ENCODE data around the gene MACROD2.

DNA sequence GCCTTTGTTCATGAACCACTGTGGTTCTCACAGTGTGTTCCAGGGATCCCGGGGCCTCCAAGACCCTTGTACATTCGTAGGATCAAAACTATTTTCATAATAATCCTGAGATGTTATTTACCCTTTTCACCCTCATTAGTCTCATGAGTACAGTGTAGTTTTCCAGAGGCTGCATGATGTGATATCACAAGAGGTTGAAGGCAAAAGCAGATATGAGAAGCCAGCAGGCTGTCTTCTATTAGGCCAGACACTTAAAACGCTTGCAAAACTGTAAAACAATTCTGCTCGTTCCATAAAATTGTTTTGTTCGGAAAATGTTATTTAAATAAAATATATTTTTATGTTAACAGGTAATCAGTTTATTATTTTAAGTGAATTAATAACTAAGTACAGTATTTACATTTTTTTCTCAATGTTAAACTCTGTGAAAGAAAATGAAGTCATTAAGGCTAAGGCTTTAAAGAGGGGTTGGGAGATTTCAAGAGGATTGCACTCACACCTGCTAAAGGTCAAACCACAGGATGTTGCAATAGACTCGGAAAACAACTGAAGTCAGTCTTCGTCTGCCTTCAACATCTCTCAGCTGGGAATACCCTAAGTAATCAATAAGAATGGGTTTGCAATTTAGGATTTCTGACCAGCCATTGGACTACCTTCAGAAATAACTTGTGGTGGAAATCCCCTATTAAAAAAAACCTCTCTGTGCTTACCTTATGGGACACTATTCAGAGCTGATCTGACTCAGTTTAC, 2103.7 kb downstream of the MACROD2 start:
- no peak for TF ChIP-seq CTCF (IDR thresholded peaks at IDR 0.05; ENCODE audit: insufficient read depth, low read length, poor library complexity, severe bottlenecking)
- no peak for TF ChIP-seq EZH2phosphoT487 (conservative IDR thresholded peaks at IDR 0.05; ENCODE audit: low read length)
